Effector memory CD4-positive, alpha-beta T cell (primary cell): ENCODE results near the gene CNN1.

Experiments
- DNase-seq, 3 donors: peaks; one replicate each; pipeline ENCODE4 v3.0.0-alpha.2; 2020
- H3K27ac ChIP-seq: 2 replicates; pipeline ENCODE4 v1.7.0; 2013; ENCODE audit warnings: mild to moderate bottlenecking, low read length, moderate library complexity; ENCODE audit not compliant: insufficient read depth, poor library complexity, severe bottlenecking
- H3K27me3 ChIP-seq: replicated peaks from 2 replicates; pipeline ENCODE4 v1.7.0; 2013; ENCODE audit warnings: mild to moderate bottlenecking, low read length; ENCODE audit not compliant: insufficient read depth, control insufficient read depth, poor library complexity, severe bottlenecking
- H3K36me3 ChIP-seq: 2 replicates; pipeline ENCODE4 v1.7.0; 2013; ENCODE audit warnings: mild to moderate bottlenecking, low read length, moderate library complexity; ENCODE audit not compliant: control insufficient read depth, insufficient read depth
- H3K4me1 ChIP-seq: 2 replicates; pipeline ENCODE4 v1.7.0; 2013; ENCODE audit warnings: low read length, mild to moderate bottlenecking; ENCODE audit not compliant: control insufficient read depth, insufficient read depth, poor library complexity, severe bottlenecking
- H3K4me3 ChIP-seq: 2 replicates; pipeline ENCODE4 v1.7.0; 2013; ENCODE audit warnings: low read length, low read depth, mild to moderate bottlenecking; ENCODE audit not compliant: insufficient read depth, poor library complexity, severe bottlenecking
- H3K9me3 ChIP-seq: 2 replicates; pipeline ENCODE4 v1.7.0; 2013; ENCODE audit warnings: mild to moderate bottlenecking, low read length, moderate library complexity; ENCODE audit not compliant: control insufficient read depth

Gene CNN1

GRCh38 chr19:11550265-11550664, 11.6 kb downstream of the CNN1 start:
- Histone ChIP-seq H3K27me3 (no peaks in the 10 kb centered on the region), H3K9me3 (no peaks in the 10 kb centered on the region), H3K4me1 (no peaks in the 10 kb centered on the region), H3K27ac (no peak overlapping the region), H3K4me3 (no peak overlapping the region), H3K36me3 (peaks cover 24% of the 10 kb centered on the region)
- DNase-seq: no peak

GRCh38 chr19:11551603-11552235, 13.1 kb downstream of the CNN1 start:
- no peak for DNase-seq
- no peak overlapping the region for H3K27ac ChIP-seq
- H3K4me1 ChIP-seq: no peaks in the 10 kb centered on the region
- H3K27me3 ChIP-seq: no peaks in the 10 kb centered on the region
- peaks cover 29% of the 10 kb centered on the region for H3K36me3 ChIP-seq
- H3K9me3 ChIP-seq: no peaks in the 10 kb centered on the region
- no peak overlapping the region for H3K4me3 ChIP-seq

GRCh38 chr19:11552666-11553372, 14.2 kb downstream of the CNN1 start:
- H3K36me3 ChIP-seq: peaks cover 29% of the 10 kb centered on the region

GRCh38 chr19:11554160-11554559, 15.5 kb downstream of the CNN1 start:
- peaks cover 10% of the 10 kb centered on the region for H3K4me1 ChIP-seq
- H3K36me3 ChIP-seq: peaks cover 29% of the 10 kb centered on the region
- no peak overlapping the region for H3K4me3 ChIP-seq
- no peak overlapping the region for H3K27ac ChIP-seq
- no peak for DNase-seq
- H3K9me3 ChIP-seq: no peaks in the 10 kb centered on the region
- no peaks in the 10 kb centered on the region for H3K27me3 ChIP-seq

More at GRCh38 chr19:11552666-11553372, 14.2 kb downstream of the CNN1 start:
- Histone ChIP-seq H3K9me3 (no peaks in the 10 kb centered on the region), H3K4me1 (peaks cover 2% of the 10 kb centered on the region), H3K27me3 (no peaks in the 10 kb centered on the region), H3K4me3 (no peak overlapping the region), H3K27ac (no peak overlapping the region)
- no peak for DNase-seq

GRCh38 chr19:11555246-11555645, 16.6 kb downstream of the CNN1 start:
- Histone ChIP-seq H3K4me3 (no peak overlapping the region), H3K27ac (no peak overlapping the region), H3K9me3 (no peaks in the 10 kb centered on the region), H3K4me1 (peaks cover 15% of the 10 kb centered on the region), H3K27me3 (no peaks in the 10 kb centered on the region), H3K36me3 (peaks cover 29% of the 10 kb centered on the region)
- DNase-seq: no peak

GRCh38 chr19:11556634-11557420, 18.2 kb downstream of the CNN1 start:
- H3K9me3 ChIP-seq: no peaks in the 10 kb centered on the region
- H3K4me1 ChIP-seq: peaks cover 15% of the 10 kb centered on the region
- no peaks in the 10 kb centered on the region for H3K27me3 ChIP-seq
- no peak overlapping the region for H3K4me3 ChIP-seq
- H3K36me3 ChIP-seq: peaks cover 29% of the 10 kb centered on the region
- H3K27ac ChIP-seq: no peak overlapping the region
- no peak for DNase-seq

GRCh38 chr19:11558881-11559828, 20.5 kb downstream of the CNN1 start, which contains the start of gene ELOF1:
Gene ELOF1 (minus strand): TSS chr19:11559230. CDS start chr19:11554347, 4,883 bp downstream.
- Histone ChIP-seq H3K4me1 (peaks cover 15% of the 10 kb centered on the region), H3K9me3 (no peaks in the 10 kb centered on the region), H3K27ac (peak within 1 kb of the TSS; percentile 47), H3K36me3 (peaks cover 10% of the 10 kb centered on the region), H3K4me3 (peak within 1 kb of the TSS; percentile 79), H3K27me3 (no peaks in the 10 kb centered on the region)
- DNase-seq: peak; percentile 92 to 96 (median 92)

- Histone ChIP-seq H3K4me1 (peaks cover 15% of the 10 kb centered on the region), H3K27ac (no peak overlapping the region), H3K27me3 (no peaks in the 10 kb centered on the region), H3K36me3 (peaks cover 2% of the 10 kb centered on the region), H3K4me3 (no peak overlapping the region), H3K9me3 (no peaks in the 10 kb centered on the region)
- DNase-seq: peak in 2 of 3 donors; percentile 11 to 34
These were observed 21.9 kb downstream of the CNN1 start for GRCh38 chr19:11560404-11561051.

GRCh38 chr19:11563532-11563931, 24.9 kb downstream of the CNN1 start:
- no peaks in the 10 kb centered on the region for H3K9me3 ChIP-seq
- H3K27ac ChIP-seq: no peak overlapping the region
- peaks cover 6% of the 10 kb centered on the region for H3K4me1 ChIP-seq
- H3K27me3 ChIP-seq: no peaks in the 10 kb centered on the region
- no peaks in the 10 kb centered on the region for H3K36me3 ChIP-seq
- H3K4me3 ChIP-seq: no peak overlapping the region
- DNase-seq: no peak
